Uterus (tissue), 4 donors: ENCODE data around the gene AGTR1. TPM values are rescaled to one million over a fixed set of nuclear protein-coding genes. Genes with fewer than 3 reads are reported as not detected.

Experiments used
- DNase-seq, 2 donors: peaks; one replicate each; pipeline ENCODE4 v3.0.0-alpha.2; 2019 to 2020
- H3K27ac ChIP-seq, 2 donors: fragments of 200-600 bp; sonication (generic); 1 replicate in 1 of 2; 2 replicates in 1 of 2; pipeline ENCODE4 v1.5.1; 2016 to 2018
- H3K27me3 ChIP-seq, 2 donors: fragments of 200-600 bp; sonication (generic); one replicate each; pipeline ENCODE4 v1.5.1; 2018 to 2019; ENCODE audit warnings: control low read depth in 1 of 2
- H3K36me3 ChIP-seq, 2 donors: fragments of 200-600 bp; sonication (generic); one replicate each; pipeline ENCODE4 v1.5.1; 2019; ENCODE audit warnings: control low read depth in 1 of 2
- H3K4me1 ChIP-seq, 2 donors: fragments of 200-600 bp; sonication (generic); one replicate each; pipeline ENCODE4 v1.5.1; 2018 to 2019; ENCODE audit warnings: control low read depth in 1 of 2
- H3K4me3 ChIP-seq, 2 donors: fragments of 200-600 bp; sonication (generic); 1 replicate in 1 of 2; 2 replicates in 1 of 2; pipeline ENCODE4 v1.5.1; 2018 to 2019; ENCODE audit warnings: mild to moderate bottlenecking in 1 of 2
- H3K9me3 ChIP-seq, 2 donors: fragments of 200-600 bp; sonication (generic); one replicate each; pipeline ENCODE4 v1.5.1; 2019; ENCODE audit warnings: control low read depth in 1 of 2
- POLR2A ChIP-seq, 2 donors: fragments of 450-650 bp; IDR thresholded peaks; one replicate each; pipeline ENCODE4 v1.6.1; 2016; ENCODE audit warnings: antibody characterized with exemption in 2 of 2, mild to moderate bottlenecking in 1 of 2, moderate library complexity in 1 of 2
- intact Hi-C: fragments of 100-400 bp; cut with DNase I; formaldehyde crosslinking; loops from one replicate; pipeline ENCODE4 v1.15.1; 2023; ENCODE audit warnings: low total_unique reads
- total RNA-seq, 4 donors: library from RNA; depleted of rRNA in 3 of 4; stranded (reverse); fragments of >200 nt in 3 of 4; gene quantifications; one replicate each; pipeline versions ENCODE4 v1.1.0 to v1.2.4, GENCODE V29; 2014 to 2023
- TF ChIP-seq, protein P1 (sequence below), 4 experiments: fragments of 200-600 bp in 2 of 4; fragments of 450-650 bp in 2 of 4; sonication (generic) in 2 of 4; IDR thresholded peaks; one replicate each; pipeline ENCODE4 v1.5.1; 2016 to 2019; ENCODE audit warnings: antibody characterized with exemption in 4 of 4, mild to moderate bottlenecking in 2 of 4, moderate library complexity in 1 of 4
- donor health status: DM: yes; HTN: yes; CAD: no.

Gene AGTR1
- total RNA-seq, 4 donors from 2014 or later: 5.4 to 41.2 (median 10.5) TPM

DNA sequence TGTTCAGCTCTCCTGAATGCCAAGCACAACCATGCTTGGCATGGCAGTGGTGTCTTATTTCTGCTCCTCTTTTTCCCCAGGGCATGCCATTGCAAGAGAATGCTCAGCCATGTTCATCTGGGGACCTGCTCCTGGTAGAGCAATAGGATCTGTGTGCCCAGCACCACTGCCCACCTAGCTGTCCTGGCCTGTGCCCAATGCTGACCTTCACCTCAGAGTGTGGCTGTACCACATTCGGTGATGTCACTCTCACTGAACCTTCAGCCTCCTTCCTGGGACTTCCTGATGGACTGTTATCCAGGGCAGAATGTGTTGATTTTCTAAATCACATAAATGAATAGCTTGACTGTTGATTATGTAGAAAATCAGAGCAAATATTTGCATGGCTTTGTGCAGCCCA lies 42.0 kb downstream of the AGTR1 start:
- H3K36me3 ChIP-seq: no peaks in the 10 kb centered on the region
- no peak overlapping the region for H3K4me3 ChIP-seq
- no peaks in the 10 kb centered on the region for H3K4me1 ChIP-seq
- intact Hi-C loops: no loop called here
- TF ChIP-seq, protein P1, sequence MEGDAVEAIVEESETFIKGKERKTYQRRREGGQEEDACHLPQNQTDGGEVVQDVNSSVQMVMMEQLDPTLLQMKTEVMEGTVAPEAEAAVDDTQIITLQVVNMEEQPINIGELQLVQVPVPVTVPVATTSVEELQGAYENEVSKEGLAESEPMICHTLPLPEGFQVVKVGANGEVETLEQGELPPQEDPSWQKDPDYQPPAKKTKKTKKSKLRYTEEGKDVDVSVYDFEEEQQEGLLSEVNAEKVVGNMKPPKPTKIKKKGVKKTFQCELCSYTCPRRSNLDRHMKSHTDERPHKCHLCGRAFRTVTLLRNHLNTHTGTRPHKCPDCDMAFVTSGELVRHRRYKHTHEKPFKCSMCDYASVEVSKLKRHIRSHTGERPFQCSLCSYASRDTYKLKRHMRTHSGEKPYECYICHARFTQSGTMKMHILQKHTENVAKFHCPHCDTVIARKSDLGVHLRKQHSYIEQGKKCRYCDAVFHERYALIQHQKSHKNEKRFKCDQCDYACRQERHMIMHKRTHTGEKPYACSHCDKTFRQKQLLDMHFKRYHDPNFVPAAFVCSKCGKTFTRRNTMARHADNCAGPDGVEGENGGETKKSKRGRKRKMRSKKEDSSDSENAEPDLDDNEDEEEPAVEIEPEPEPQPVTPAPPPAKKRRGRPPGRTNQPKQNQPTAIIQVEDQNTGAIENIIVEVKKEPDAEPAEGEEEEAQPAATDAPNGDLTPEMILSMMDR (IDR thresholded peaks at IDR 0.05): no peak
- no peak for TF ChIP-seq POLR2A (IDR thresholded peaks at IDR 0.05)
- no peak overlapping the region for H3K27ac ChIP-seq
- H3K27me3 ChIP-seq: no peaks in the 10 kb centered on the region
- no peak for DNase-seq
- H3K9me3 ChIP-seq: no peaks in the 10 kb centered on the region

DNA sequence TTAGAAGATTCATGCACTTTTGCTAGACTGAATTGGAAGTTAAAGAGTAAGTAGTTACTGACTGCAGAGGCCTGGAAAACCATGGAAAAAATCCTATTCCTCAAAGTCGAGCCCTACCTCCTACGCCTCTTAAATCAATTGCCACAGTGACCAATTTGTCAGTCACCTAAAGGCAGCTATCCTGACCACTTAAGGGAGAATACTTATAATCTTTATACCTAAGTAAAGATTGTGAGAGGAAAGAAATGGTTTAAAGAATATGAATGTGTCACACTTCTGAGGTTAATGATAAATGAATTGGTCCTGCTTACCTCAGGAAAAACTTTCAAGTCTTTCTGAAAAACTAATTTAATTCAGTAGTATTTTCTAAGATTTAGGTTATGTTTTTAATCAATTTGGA lies 42.6 kb downstream of the AGTR1 start:
- Histone ChIP-seq H3K27me3 (no peaks in the 10 kb centered on the region), H3K9me3 (no peaks in the 10 kb centered on the region), H3K36me3 (no peaks in the 10 kb centered on the region), H3K27ac (no peak overlapping the region), H3K4me1 (no peaks in the 10 kb centered on the region), H3K4me3 (no peak overlapping the region)
- no peak for DNase-seq
- intact Hi-C loops: no loop called here
- TF ChIP-seq, protein P1 (IDR thresholded peaks at IDR 0.05): no peak
- no peak for TF ChIP-seq POLR2A (IDR thresholded peaks at IDR 0.05)

- intact Hi-C loops: no loop called here
- no peak for DNase-seq
Measured at GRCh38 chr3:148741219-148741618, 43.5 kb downstream of the AGTR1 start.

DNA sequence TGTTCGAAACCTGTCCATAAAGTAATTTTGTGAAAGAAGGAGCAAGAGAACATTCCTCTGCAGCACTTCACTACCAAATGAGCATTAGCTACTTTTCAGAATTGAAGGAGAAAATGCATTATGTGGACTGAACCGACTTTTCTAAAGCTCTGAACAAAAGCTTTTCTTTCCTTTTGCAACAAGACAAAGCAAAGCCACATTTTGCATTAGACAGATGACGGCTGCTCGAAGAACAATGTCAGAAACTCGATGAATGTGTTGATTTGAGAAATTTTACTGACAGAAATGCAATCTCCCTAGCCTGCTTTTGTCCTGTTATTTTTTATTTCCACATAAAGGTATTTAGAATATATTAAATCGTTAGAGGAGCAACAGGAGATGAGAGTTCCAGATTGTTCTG lies 44.4 kb downstream of the AGTR1 start:
- Histone ChIP-seq H3K4me1 (no peaks in the 10 kb centered on the region), H3K9me3 (no peaks in the 10 kb centered on the region), H3K27me3 (no peaks in the 10 kb centered on the region), H3K36me3 (no peaks in the 10 kb centered on the region), H3K27ac (no peak overlapping the region), H3K4me3 (no peak overlapping the region)
- no peak for DNase-seq
- intact Hi-C loops: no loop called here
- no peak for TF ChIP-seq POLR2A (IDR thresholded peaks at IDR 0.05)
- TF ChIP-seq, protein P1 (IDR thresholded peaks at IDR 0.05): no peak

More at GRCh38 chr3:148741219-148741618, 43.5 kb downstream of the AGTR1 start:
- no peak for TF ChIP-seq POLR2A (IDR thresholded peaks at IDR 0.05)
- TF ChIP-seq, protein P1 (IDR thresholded peaks at IDR 0.05): no peak
- Histone ChIP-seq H3K27me3 (no peaks in the 10 kb centered on the region), H3K36me3 (no peaks in the 10 kb centered on the region), H3K9me3 (no peaks in the 10 kb centered on the region), H3K27ac (no peak overlapping the region), H3K4me1 (no peaks in the 10 kb centered on the region), H3K4me3 (no peak overlapping the region)

DNA sequence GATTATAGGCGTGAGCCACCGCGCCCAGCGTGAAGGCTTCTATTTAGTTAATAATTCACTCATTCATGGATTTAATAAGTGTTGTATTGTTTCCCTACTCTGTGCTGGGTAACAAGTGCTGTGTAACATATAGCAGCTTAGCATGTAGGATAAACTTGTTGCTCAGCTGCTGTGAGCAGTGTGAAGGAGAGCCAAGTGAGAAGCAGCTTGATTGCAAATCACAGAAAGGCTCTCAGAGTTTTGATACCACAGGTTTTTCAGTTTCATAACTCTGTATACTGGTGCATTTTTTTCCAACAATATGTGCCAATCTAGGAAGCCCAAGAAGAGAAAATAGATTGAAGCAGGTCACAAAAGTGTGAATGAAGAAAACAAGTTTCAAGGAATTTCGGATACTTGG lies 48.4 kb downstream of the AGTR1 start:
- Histone ChIP-seq H3K9me3 (no peaks in the 10 kb centered on the region), H3K27ac (no peak overlapping the region), H3K36me3 (no peaks in the 10 kb centered on the region), H3K4me1 (no peaks in the 10 kb centered on the region), H3K27me3 (no peaks in the 10 kb centered on the region), H3K4me3 (no peak overlapping the region)
- TF ChIP-seq, protein P1 (IDR thresholded peaks at IDR 0.05): no peak
- DNase-seq: no peak
- intact Hi-C loops: no loop called here
